Osteocyte (in vitro differentiated cells): ENCODE data around the gene MEF2A. TPM values are rescaled to one million over a fixed set of nuclear protein-coding genes. Genes with fewer than 3 reads are reported as not detected.
A peak's percentile ranks its signal among the peaks of the same experiment; 100 is the strongest.

Source experiments
- DNase-seq: peaks from one replicate; pipeline ENCODE4 v3.0.0; 2021; ENCODE audit warnings: mixed read lengths; ENCODE audit not compliant: unreplicated experiment; ENCODE audit errors: extremely low spot score
- H3K27ac Mint-ChIP-seq: one replicate; pipeline ENCODE4 v1.8.0; 2021; ENCODE audit warnings: mild to moderate bottlenecking, mixed read lengths; ENCODE audit not compliant: unreplicated experiment
- H3K27me3 Mint-ChIP-seq: one replicate; pipeline ENCODE4 v1.8.0; 2021; ENCODE audit warnings: mixed read lengths; ENCODE audit not compliant: unreplicated experiment
- H3K36me3 Mint-ChIP-seq: one replicate; pipeline ENCODE4 v1.8.0; 2021; ENCODE audit warnings: mixed read lengths; ENCODE audit not compliant: unreplicated experiment
- H3K4me1 Mint-ChIP-seq: one replicate; pipeline ENCODE4 v1.8.0; 2021; ENCODE audit warnings: mixed read lengths; ENCODE audit not compliant: unreplicated experiment
- H3K4me3 Mint-ChIP-seq: one replicate; pipeline ENCODE4 v1.8.0; 2021; ENCODE audit warnings: mild to moderate bottlenecking, moderate library complexity, mixed read lengths; ENCODE audit not compliant: unreplicated experiment
- H3K9me3 Mint-ChIP-seq: one replicate; pipeline ENCODE4 v1.8.0; 2021; ENCODE audit warnings: mixed read lengths; ENCODE audit not compliant: unreplicated experiment
- CTCF ChIP-seq: fragments of 200-600 bp; sonication (generic); IDR thresholded peaks from 2 replicates; pipeline ENCODE4 v1.5.0; 2021; ENCODE audit warnings: antibody characterized with exemption, mild to moderate bottlenecking, moderate library complexity
- total RNA-seq: library from RNA; stranded (reverse); gene quantifications from 2 replicates; pipeline ENCODE4 v1.2.1, GENCODE V29; 2021

Gene MEF2A
- total RNA-seq, 1 donor from 2014 or later, result 97.8 TPM

GRCh38 chr15:99603828-99604227 lies 38.0 kb downstream of the MEF2A start:
- peaks cover 9% of the 10 kb centered on the region for H3K9me3 Mint-ChIP-seq
- peak overlapping the region; percentile 1 for H3K4me3 Mint-ChIP-seq
- peak overlapping the region; percentile 78 for H3K27ac Mint-ChIP-seq
- peaks cover 36% of the 10 kb centered on the region for H3K36me3 Mint-ChIP-seq
- H3K4me1 Mint-ChIP-seq, result peaks cover 57% of the 10 kb centered on the region
- H3K27me3 Mint-ChIP-seq, result no peaks in the 10 kb centered on the region
- DNase-seq, result no peak
- no peak for TF ChIP-seq CTCF

GRCh38 chr15:99604865-99605264 lies 39.1 kb downstream of the MEF2A start:
- H3K36me3 Mint-ChIP-seq, result peaks cover 31% of the 10 kb centered on the region
- H3K9me3 Mint-ChIP-seq, result peaks cover 9% of the 10 kb centered on the region
- H3K27ac Mint-ChIP-seq, result peak overlapping the region; percentile 78
- DNase-seq, result no peak
- H3K27me3 Mint-ChIP-seq, result no peaks in the 10 kb centered on the region
- peaks cover 60% of the 10 kb centered on the region for H3K4me1 Mint-ChIP-seq
- H3K4me3 Mint-ChIP-seq, result no peak overlapping the region
- no peak for TF ChIP-seq CTCF

- Mint-ChIP-seq H3K4me1 (peaks cover 60% of the 10 kb centered on the region), H3K9me3 (peaks cover 2% of the 10 kb centered on the region), H3K27ac (peak overlapping the region; percentile 81), H3K36me3 (peaks cover 25% of the 10 kb centered on the region), H3K4me3 (no peak overlapping the region), H3K27me3 (no peaks in the 10 kb centered on the region)
- TF ChIP-seq CTCF, result no peak
- DNase-seq, result no peak
Observed at GRCh38 chr15:99605490-99605931, 39.7 kb downstream of the MEF2A start.

GRCh38 chr15:99605990-99606389 lies 40.2 kb downstream of the MEF2A start:
- H3K27ac Mint-ChIP-seq, result peak overlapping the region; percentile 81

GRCh38 chr15:99606646-99607045 lies 40.9 kb downstream of the MEF2A start:
- Mint-ChIP-seq H3K27me3 (no peaks in the 10 kb centered on the region), H3K27ac (peak overlapping the region; percentile 81), H3K9me3 (no peaks in the 10 kb centered on the region), H3K36me3 (peaks cover 18% of the 10 kb centered on the region), H3K4me1 (peaks cover 62% of the 10 kb centered on the region), H3K4me3 (no peak overlapping the region)
- DNase-seq, result no peak
- no peak for TF ChIP-seq CTCF

More at GRCh38 chr15:99605990-99606389, 40.2 kb downstream of the MEF2A start:
- Mint-ChIP-seq H3K27me3 (no peaks in the 10 kb centered on the region), H3K9me3 (no peaks in the 10 kb centered on the region), H3K4me1 (peaks cover 61% of the 10 kb centered on the region), H3K36me3 (peaks cover 21% of the 10 kb centered on the region), H3K4me3 (no peak overlapping the region)
- no peak for DNase-seq
- TF ChIP-seq CTCF, result no peak
